Small intestine (tissue), 7 donors: ENCODE data around the gene CACNG4. TPM values are rescaled to one million over a fixed set of nuclear protein-coding genes. Genes with fewer than 3 reads are reported as not detected.

ENCODE experiments used
- DNase-seq, 2 donors: peaks; one replicate each; pipeline versions ENCODE4 v3.0.0 to v3.0.0-alpha.2; 2013
- FAIRE-seq: peaks from 2 replicates; lab custom pipeline; 2012; peaks lifted over from hg19 to GRCh38; lab: Jason Lieb, UNC
- H3K27ac ChIP-seq, 3 donors: one replicate each; pipeline ENCODE4 v1.5.1; 2013; ENCODE audit warnings: low read length in 2 of 3, mild to moderate bottlenecking in 2 of 3, control low read depth in 1 of 3, inconsistent platforms in 1 of 3, low read depth in 1 of 3, moderate library complexity in 1 of 3
- H3K27me3 ChIP-seq, 3 donors: one replicate each; pipeline ENCODE4 v1.6.1; 2013; ENCODE audit warnings: low read length in 3 of 3, inconsistent platforms in 1 of 3; ENCODE audit not compliant: control insufficient read depth in 3 of 3, insufficient read depth in 3 of 3
- H3K36me3 ChIP-seq, 3 donors: one replicate each; pipeline ENCODE4 v1.6.1; 2013; ENCODE audit warnings: low read length in 3 of 3, inconsistent platforms in 1 of 3, low read depth in 1 of 3, mild to moderate bottlenecking in 1 of 3, moderate library complexity in 1 of 3; ENCODE audit not compliant: control insufficient read depth in 3 of 3, insufficient read depth in 2 of 3
- H3K4me1 ChIP-seq, 3 donors: one replicate each; pipeline ENCODE4 v1.6.1; 2013; ENCODE audit warnings: low read length in 2 of 3, inconsistent platforms in 1 of 3, low read depth in 1 of 3, mild to moderate bottlenecking in 1 of 3, moderate library complexity in 1 of 3; ENCODE audit not compliant: control insufficient read depth in 3 of 3, insufficient read depth in 2 of 3
- H3K4me3 ChIP-seq, 3 donors: one replicate each; pipeline ENCODE4 v1.5.1; 2013; ENCODE audit warnings: low read length in 3 of 3, control low read depth in 1 of 3, inconsistent platforms in 1 of 3, low read depth in 1 of 3, mild to moderate bottlenecking in 1 of 3, moderate library complexity in 1 of 3
- H3K9me3 ChIP-seq, 2 donors: one replicate each; pipeline ENCODE4 v1.6.1; 2013; ENCODE audit warnings: low read depth in 1 of 2, low read length in 1 of 2; ENCODE audit not compliant: control insufficient read depth in 2 of 2, insufficient read depth in 1 of 2
- WGBS, 3 donors: extraction: QIAGEN DNeasy Blood & Tissue Kit; methylation state at CpG; one replicate each; pipeline ENCODE4 v1.1.7; 2013; 5-methylcytosine and 5-hydroxymethylcytosine counted together
- polyA plus RNA-seq, 4 donors: library from polyadenylated mRNA; stranded (reverse) in 3 of 4; unstranded in 1 of 4; fragments of 200-250 nt in 3 of 4; fragments of 120-200 nt in 1 of 4; gene quantifications; one replicate each; pipeline versions ENCODE4 v1.2.1 to v1.2.3, GENCODE V29; 2013
- donor health status: healthy with polysubstance abuse.
- donor health status: control.
- donor health status: control.
- donor health status: Bipolar disorder and iron deficiency.
- donor health status: healthy.

Gene CACNG4
- polyA plus RNA-seq, 4 donors = 0.27 to 0.64 (median 0.51) TPM; not detected in 1

GRCh38 chr17:67022451-67022810 is 57.9 kb downstream of the CACNG4 start:
- Histone ChIP-seq H3K9me3 (no peaks in the 10 kb centered on the region), H3K27ac (no peak overlapping the region), H3K4me1 (no peaks in the 10 kb centered on the region), H3K36me3 (no peaks in the 10 kb centered on the region), H3K27me3 (no peaks in the 10 kb centered on the region), H3K4me3 (no peak overlapping the region)
- 81 to 89% (median 84%) methylated on average over 12 of the region's 12 CpGs for WGBS, 3 donors
- FAIRE-seq (no peak), DNase-seq (no peak)

GRCh38 chr17:67024736-67025135 is 60.2 kb downstream of the CACNG4 start:
- H3K4me3 ChIP-seq = no peak overlapping the region
- no peaks in the 10 kb centered on the region for H3K4me1 ChIP-seq
- FAIRE-seq (no peak), DNase-seq (no peak)
- no peaks in the 10 kb centered on the region for H3K36me3 ChIP-seq
- WGBS, 3 donors = 75 to 90% (median 84%) methylated on average over 17 of the region's 17 CpGs
- H3K27ac ChIP-seq = no peak overlapping the region
- H3K27me3 ChIP-seq = no peaks in the 10 kb centered on the region
- no peaks in the 10 kb centered on the region for H3K9me3 ChIP-seq

- no peaks in the 10 kb centered on the region for H3K9me3 ChIP-seq
- FAIRE-seq (no peak), DNase-seq (peak; percentile 10 to 56)
- no peaks in the 10 kb centered on the region for H3K36me3 ChIP-seq
- H3K4me1 ChIP-seq = no peaks in the 10 kb centered on the region
- H3K4me3 ChIP-seq = no peak overlapping the region
- H3K27me3 ChIP-seq = no peaks in the 10 kb centered on the region
- 38 to 78% (median 60%) methylated on average over 20 of the region's 20 CpGs for WGBS, 3 donors
- H3K27ac ChIP-seq = no peak overlapping the region
Measured at GRCh38 chr17:67025216-67025792, 60.8 kb downstream of the CACNG4 start.

- 83 to 96% (median 86%) methylated on average over 2 of the region's 2 CpGs for WGBS, 3 donors
- DNase-seq (no peak), FAIRE-seq (no peak)
- Histone ChIP-seq H3K4me3 (no peak overlapping the region), H3K36me3 (no peaks in the 10 kb centered on the region), H3K9me3 (no peaks in the 10 kb centered on the region), H3K27ac (no peak overlapping the region), H3K4me1 (no peaks in the 10 kb centered on the region), H3K27me3 (no peaks in the 10 kb centered on the region)
Measured at GRCh38 chr17:67026341-67026740, 61.8 kb downstream of the CACNG4 start.

GRCh38 chr17:67027031-67027628 is 62.6 kb downstream of the CACNG4 start:
- FAIRE-seq (no peak), DNase-seq (no peak)
- no peak overlapping the region for H3K27ac ChIP-seq
- WGBS, 3 donors = 75 to 85% (median 84%) methylated on average over 12 of the region's 12 CpGs
- H3K36me3 ChIP-seq = no peaks in the 10 kb centered on the region
- H3K4me1 ChIP-seq = no peaks in the 10 kb centered on the region
- no peaks in the 10 kb centered on the region for H3K9me3 ChIP-seq
- no peaks in the 10 kb centered on the region for H3K27me3 ChIP-seq
- H3K4me3 ChIP-seq = no peak overlapping the region

GRCh38 chr17:67030641-67031040 is 66.1 kb downstream of the CACNG4 start:
- H3K9me3 ChIP-seq = no peaks in the 10 kb centered on the region
- FAIRE-seq (no peak), DNase-seq (no peak)
- H3K27me3 ChIP-seq = no peaks in the 10 kb centered on the region
- no peaks in the 10 kb centered on the region for H3K4me1 ChIP-seq
- no peaks in the 10 kb centered on the region for H3K36me3 ChIP-seq
- no peak overlapping the region for H3K27ac ChIP-seq
- no peak overlapping the region for H3K4me3 ChIP-seq
- 73 to 89% (median 86%) methylated on average over 20 to 21 of the region's 21 CpGs for WGBS, 3 donors

- WGBS, 3 donors = 93% methylated on average over 14 of the region's 14 CpGs
- H3K9me3 ChIP-seq = no peaks in the 10 kb centered on the region
- DNase-seq = no peak
- no peak for FAIRE-seq
- H3K27me3 ChIP-seq = no peaks in the 10 kb centered on the region
- H3K27ac ChIP-seq = no peak overlapping the region
- H3K4me1 ChIP-seq = no peaks in the 10 kb centered on the region
- no peaks in the 10 kb centered on the region for H3K36me3 ChIP-seq
- no peak overlapping the region for H3K4me3 ChIP-seq
Measured at GRCh38 chr17:67032382-67032781, 67.9 kb downstream of the CACNG4 start.

- H3K9me3 ChIP-seq = no peaks in the 10 kb centered on the region
- no peak for FAIRE-seq
- no peaks in the 10 kb centered on the region for H3K27me3 ChIP-seq
- no peak overlapping the region for H3K27ac ChIP-seq
- no peaks in the 10 kb centered on the region for H3K4me1 ChIP-seq
- WGBS, 3 donors = 90 to 93% (median 93%) methylated on average over 12 to 13 of the region's 13 CpGs
- no peaks in the 10 kb centered on the region for H3K36me3 ChIP-seq
- DNase-seq = no peak
- no peak overlapping the region for H3K4me3 ChIP-seq
Measured at GRCh38 chr17:67032985-67033384, 68.5 kb downstream of the CACNG4 start.

GRCh38 chr17:67033613-67034012 is 69.1 kb downstream of the CACNG4 start:
- 88 to 93% (median 89%) methylated on average over 9 of the region's 9 CpGs for WGBS, 3 donors
- no peak for FAIRE-seq
- no peak for DNase-seq
- no peak overlapping the region for H3K4me3 ChIP-seq
- no peaks in the 10 kb centered on the region for H3K27me3 ChIP-seq
- H3K36me3 ChIP-seq = no peaks in the 10 kb centered on the region
- H3K9me3 ChIP-seq = no peaks in the 10 kb centered on the region
- no peak overlapping the region for H3K27ac ChIP-seq
- H3K4me1 ChIP-seq = no peaks in the 10 kb centered on the region
